Measurements from ENCODE around the gene GARRE1. TPM values are rescaled to one million over a fixed set of nuclear protein-coding genes. Genes with fewer than 3 reads are reported as not detected.

Gene GARRE1
- total and polyA plus RNA-seq, 2 of the 13 experiments (the other 11 are each of a cell fraction or from before 2014, with no cell fraction given), result 8.0 to 11.7 TPM

- WGBS (ENCODE audit: low lambda C conversion rate), result 88% methylated on average over 4 of the region's 4 CpGs
- Histone ChIP-seq H2AFZ (ENCODE audit: low read length) (no peak overlapping the region), H3K79me2 (ENCODE audit: insufficient read depth, low read length) (peaks cover 41% of the 10 kb centered on the region), H3K9me3 (ENCODE audit: low read length) (no peaks in the 10 kb centered on the region), H3K9ac (ENCODE audit: insufficient read depth, low read depth, low read length) (no peak overlapping the region), H3K36me3 (replicated peaks in 1 of 2; ENCODE audit: control insufficient read depth in 1 of 2, insufficient read depth in 2 of 2, low read length in 2 of 2) (peaks cover 2 to 4% of the 10 kb centered on the region in 2 experiments; a peak in 1 of 5 replicates), H3K27me3 (ENCODE audit: control insufficient read depth in 1 of 2, insufficient read depth in 2 of 2, low read length in 2 of 2) (no peaks in the 10 kb centered on the region), H3K4me1 (ENCODE audit: insufficient read depth, low read length) (peaks cover 31% of the 10 kb centered on the region), H4K20me1 (ENCODE audit: insufficient read depth, low read length) (no peaks in the 10 kb centered on the region; the same call in none of the 2 replicates), H3K27ac (ENCODE audit: extremely low read length, insufficient read depth, low read length) (no peak overlapping the region), H3K4me3 (replicated peaks in 1 of 3; ENCODE audit: insufficient read depth in 1 of 3, low read depth in 2 of 3, low read length in 3 of 3) (no peak overlapping the region), H3K4me2 (ENCODE audit: low read depth, low read length) (no peak overlapping the region)
- in situ Hi-C loops (cut with HindIII; ENCODE audit: extremely low pct_ligation_motif_present, low pct_unique_long_range_greater_than_20kb), result no loop called here
- FAIRE-seq, result no peak
- intact Hi-C loops (cut with micrococcal nuclease; ENCODE audit: unreplicated experiment), result no loop called here
- CTCF ChIA-PET (ENCODE audit: low intra/inter-chr PET ratio, low total read pairs), result no interaction called here
- BruUV-seq (replicated peaks), result no TSS peak
- TF ChIP-seq ZNF432 (CRISPR knock-in tag; IDR thresholded peaks at IDR 0.05; ENCODE audit: borderline replicate concordance) (no peak), ATM (IDR thresholded peaks at IDR 0.05; ENCODE audit: borderline replicate concordance) (no peak), ARNT (IDR thresholded peaks at IDR 0.05) (no peak), ZBTB33 (CRISPR knock-in tag; IDR thresholded peaks at IDR 0.05) (peak; percentile 79), ZNF33A (CRISPR knock-in tag; IDR thresholded peaks at IDR 0.05; ENCODE audit: borderline replicate concordance) (no peak), MYNN (CRISPR knock-in tag; IDR thresholded peaks at IDR 0.05; ENCODE audit: low read depth) (no peak), TP53 (CRISPR knock-in tag; conservative IDR thresholded peaks at IDR 0.05) (no peak)
- POLR2A ChIA-PET, result no interaction called here
- DNase-seq (ENCODE audit: low spot score), result no peak
- ATAC-seq, result no peak
Measured at GRCh38 chr19:34276614-34277013, 22.3 kb downstream of the GARRE1 start.

- ATAC-seq, result no peak
- Histone ChIP-seq H3K9me3 (ENCODE audit: low read length) (no peaks in the 10 kb centered on the region), H3K4me2 (ENCODE audit: low read depth, low read length) (no peak overlapping the region), H3K9ac (ENCODE audit: insufficient read depth, low read depth, low read length) (no peak overlapping the region), H3K4me1 (ENCODE audit: insufficient read depth, low read length) (peaks cover 31% of the 10 kb centered on the region), H3K36me3 (replicated peaks in 1 of 2; ENCODE audit: control insufficient read depth in 1 of 2, insufficient read depth in 2 of 2, low read length in 2 of 2) (peaks cover 2 to 4% of the 10 kb centered on the region in 2 experiments; a peak in 1 of 5 replicates), H3K4me3 (replicated peaks in 1 of 3; ENCODE audit: insufficient read depth in 1 of 3, low read depth in 2 of 3, low read length in 3 of 3) (no peak overlapping the region), H4K20me1 (ENCODE audit: insufficient read depth, low read length) (peaks cover under 1% of the 10 kb centered on the region), H3K79me2 (ENCODE audit: insufficient read depth, low read length) (peaks cover 41% of the 10 kb centered on the region), H3K27me3 (ENCODE audit: control insufficient read depth in 1 of 2, insufficient read depth in 2 of 2, low read length in 2 of 2) (no peaks in the 10 kb centered on the region), H3K27ac (ENCODE audit: extremely low read length, insufficient read depth, low read length) (no peak overlapping the region), H2AFZ (ENCODE audit: low read length) (no peak overlapping the region)
- in situ Hi-C loops (cut with HindIII; ENCODE audit: extremely low pct_ligation_motif_present, low pct_unique_long_range_greater_than_20kb), result no loop called here
- POLR2A ChIA-PET, result no interaction called here
- CTCF ChIA-PET (ENCODE audit: low intra/inter-chr PET ratio, low total read pairs), result no interaction called here
- DNase-seq (ENCODE audit: low spot score), result no peak
- no peak for FAIRE-seq
- WGBS (ENCODE audit: low lambda C conversion rate), result 92% methylated on average over 4 of the region's 4 CpGs
- intact Hi-C loops (cut with micrococcal nuclease; ENCODE audit: unreplicated experiment), result no loop called here
- TF ChIP-seq ZFP90 (CRISPR knock-in tag; IDR thresholded peaks at IDR 0.05; ENCODE audit: borderline replicate concordance) (no peak), REST (IDR thresholded peaks at IDR 0.05; ENCODE audit: borderline replicate concordance in 1 of 2, low read depth in 1 of 2, low read length in 2 of 2) (no peak)
- no TSS peak for BruUV-seq (replicated peaks)
Measured at GRCh38 chr19:34277244-34277643, 22.9 kb downstream of the GARRE1 start.
